ENCODE data around the gene PYROXD2. TPM values are rescaled to one million over a fixed set of nuclear protein-coding genes. Genes with fewer than 3 reads are reported as not detected.

Gene PYROXD2
- polyA plus RNA-seq, 1 of the 3 experiments (the other 2 are of a cell fraction) = 26.7 TPM

DNA sequence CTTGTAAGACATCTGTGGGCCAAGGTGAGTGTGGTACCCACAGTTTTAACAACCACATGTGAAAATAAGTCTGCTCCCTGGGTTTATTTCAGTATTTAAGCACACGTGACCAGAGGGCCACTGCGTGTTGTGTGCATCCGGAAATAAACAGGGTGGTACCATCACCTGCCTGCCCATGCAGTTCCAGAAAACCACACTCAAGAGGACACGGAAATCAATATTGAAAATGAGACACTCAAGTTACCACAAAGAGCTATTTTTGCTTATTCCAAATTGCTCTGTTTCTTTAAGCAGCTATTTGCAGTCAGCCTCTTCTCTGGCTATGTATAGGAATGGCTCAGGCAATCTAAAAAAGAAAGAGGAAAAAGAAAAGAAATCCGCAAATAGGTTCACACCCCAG is 75.2 kb downstream of the PYROXD2 start:
- Histone ChIP-seq H3K9me2 (no peaks in the 10 kb centered on the region), H3K9me3 (no peaks in the 10 kb centered on the region), H4K20me1 (ENCODE audit: insufficient read depth) (no peaks in the 10 kb centered on the region), H2AFZ (ENCODE audit: low read depth) (0 out of 2 replicates have a peak overlapping the region, but pooled peaks have one; percentile 76), H3K4me3 (ENCODE audit: low read depth in 2 of 2, low read length in 1 of 2) (no peak overlapping the region), H3K27me3 (ENCODE audit: insufficient read depth) (no peaks in the 10 kb centered on the region), H3K79me2 (ENCODE audit: insufficient read depth) (no peaks in the 10 kb centered on the region), H3K4me2 (peak overlapping the region; percentile 43), H3K9ac (no peak overlapping the region), H3F3A (replicated peaks; ENCODE audit: insufficient read depth) (no peaks in the 10 kb centered on the region), H3K36me3 (replicated peaks in 1 of 2; ENCODE audit: control insufficient read depth in 1 of 2, insufficient read depth in 2 of 2, low read length in 1 of 2) (no peaks in the 10 kb centered on the region), H3K27ac (ENCODE audit: low read depth in 2 of 2, low read length in 1 of 2) (no peak overlapping the region), H3K4me1 (ENCODE audit: control insufficient read depth in 1 of 2, insufficient read depth in 2 of 2, low read depth in 1 of 2, low read length in 1 of 2) (peaks cover 5 to 10% of the 10 kb centered on the region in 2 experiments; a peak in 2 of 4 replicates)
- POLR2A ChIA-PET = no interaction called here
- WGBS (ENCODE audit: low lambda C conversion rate) = 89% methylated on average over 5 of the region's 5 CpGs
- CTCF ChIA-PET = interaction anchor here (1.2 to 1.8 kb wide), 3 partner anchors 18 to 113 kb away, joined by 3 to 12 read pairs (median 4); no protein-coding TSS in a partner anchor
- TF ChIP-seq MEF2A (IDR thresholded peaks at IDR 0.05; ENCODE audit: borderline replicate concordance, low read depth) (no peak), RAD21 (IDR thresholded peaks at IDR 0.05; ENCODE audit: low read length) (no peak), USF2 (IDR thresholded peaks at IDR 0.05; ENCODE audit: borderline replicate concordance, low read depth, low read length) (no peak), SMC3 (IDR thresholded peaks at IDR 0.05; ENCODE audit: low read depth, low read length) (no peak), TAF1 (IDR thresholded peaks at IDR 0.05; ENCODE audit: borderline replicate concordance, low read depth, low read length) (no peak), JUND (IDR thresholded peaks at IDR 0.05) (no peak), EP300 (IDR thresholded peaks at IDR 0.05; ENCODE audit: borderline replicate concordance in 1 of 2, low read depth in 1 of 2, low read length in 1 of 2) (no peak), USF1 (IDR thresholded peaks at IDR 0.05; ENCODE audit: borderline replicate concordance, low read depth) (no peak), GABPA (IDR thresholded peaks at IDR 0.05; ENCODE audit: low read depth) (no peak), RXRA (IDR thresholded peaks at IDR 0.05; ENCODE audit: borderline replicate concordance, low read depth) (no peak), NRF1 (IDR thresholded peaks at IDR 0.05; ENCODE audit: low read depth, low read length) (no peak), RCOR1 (IDR thresholded peaks at IDR 0.05; ENCODE audit: low read length) (no peak), REST (IDR thresholded peaks at IDR 0.05; ENCODE audit: low read depth, low read length) (no peak), SIN3A (IDR thresholded peaks at IDR 0.05; ENCODE audit: borderline replicate concordance, low read depth, low read length) (no peak), FOXM1 (IDR thresholded peaks at IDR 0.05; ENCODE audit: low read depth) (no peak), CHD2 (IDR thresholded peaks at IDR 0.05; ENCODE audit: low read length, partially characterized antibody) (no peak)
- no peak for DNase-seq
